Karpas-422 (cell line): Measurements from ENCODE around the gene DOCK11. TPM values are rescaled to one million over a fixed set of nuclear protein-coding genes. Genes with fewer than 3 reads are reported as not detected.
"Not testable (repeated sequence)": the region's sequence is repeated elsewhere in the genome, so short reads cannot be mapped to it uniquely, and the experiment has no call there.

Experiments used
- DNase-seq: peaks from one replicate; pipeline ENCODE4 v3.0.0-alpha.2; 2015
- H2AFZ ChIP-seq: fragments of 200-600 bp; sonication (generic); 2 replicates; pipeline ENCODE4 v1.6.1; 2014; ENCODE audit warnings: antibody characterized with exemption, low read length, mixed read lengths
- H3K27ac ChIP-seq: fragments of 200-600 bp; sonication (generic); 2 replicates; pipeline ENCODE4 v1.5.1; 2014; ENCODE audit warnings: mild to moderate bottlenecking, low read length, moderate library complexity
- H3K27me3 ChIP-seq: fragments of 200-600 bp; sonication (generic); 2 replicates; pipeline ENCODE4 v1.6.1; 2014; ENCODE audit warnings: low read length, mixed read lengths
- H3K36me3 ChIP-seq: fragments of 200-600 bp; sonication (generic); 2 replicates; pipeline ENCODE4 v1.6.1; 2014; ENCODE audit warnings: low read length, mixed read lengths; ENCODE audit not compliant: insufficient read depth
- H3K4me1 ChIP-seq: fragments of 200-600 bp; sonication (generic); 2 replicates; pipeline ENCODE4 v1.6.1; 2014; ENCODE audit warnings: mild to moderate bottlenecking, low read length, mixed read lengths
- H3K4me2 ChIP-seq: fragments of 200-600 bp; sonication (generic); 2 replicates; pipeline ENCODE4 v1.6.1; 2014; ENCODE audit warnings: low read length, low read depth, mild to moderate bottlenecking; ENCODE audit not compliant: poor library complexity, severe bottlenecking
- H3K4me3 ChIP-seq: fragments of 200-600 bp; sonication (generic); 2 replicates; pipeline ENCODE4 v1.5.1; 2014; ENCODE audit warnings: mild to moderate bottlenecking, antibody characterized with exemption, low read length, mixed read lengths
- H3K79me2 ChIP-seq: fragments of 200-600 bp; sonication (generic); 2 replicates; pipeline ENCODE4 v1.6.1; 2014; ENCODE audit warnings: mild to moderate bottlenecking, low read length, mixed read lengths
- H3K9ac ChIP-seq: fragments of 200-600 bp; sonication (generic); 2 replicates; pipeline ENCODE4 v1.6.0; 2014; ENCODE audit warnings: low read length
- H3K9me2 ChIP-seq: fragments of 200-600 bp; sonication (generic), shearing (Covaris generic); replicated peaks from 2 replicates; pipeline ENCODE4 v1.6.0; 2014; ENCODE audit warnings: mild to moderate bottlenecking, low read length, moderate library complexity; ENCODE audit not compliant: insufficient read depth
- H3K9me3 ChIP-seq: fragments of 300-700, 200-600 bp; sonication (generic); 2 replicates; pipeline ENCODE4 v1.6.1; 2014; ENCODE audit warnings: low read length, mixed read lengths
- H4K20me1 ChIP-seq: fragments of 200-600 bp; sonication (generic); 2 replicates; pipeline ENCODE4 v1.6.1; 2014; ENCODE audit warnings: mild to moderate bottlenecking, antibody characterized with exemption, low read length, low read depth; ENCODE audit not compliant: insufficient read depth
- total RNA-seq: library from RNA; depleted of rRNA; stranded (reverse); fragments of >200 nt; shearing (Covaris generic); gene quantifications from 2 replicates; pipeline ENCODE4 v1.2.3, GENCODE V29; 2014; ENCODE audit warnings: low replicate concordance

The DOCK11 gene
- total RNA-seq, 1 experiment from 2014 or later = 70.5 TPM

GRCh38 chrX:118716833-118717232 is 221.2 kb downstream of the DOCK11 start:
- H4K20me1 ChIP-seq, H3K9me2 ChIP-seq, H3K4me1 ChIP-seq, H3K9ac ChIP-seq, H3K27ac ChIP-seq, H3K79me2 ChIP-seq, H3K9me3 ChIP-seq, H3K4me3 ChIP-seq, H2AFZ ChIP-seq, H3K36me3 ChIP-seq, H3K27me3 ChIP-seq, DNase-seq, H3K4me2 ChIP-seq: not testable (repeated sequence)

- DNase-seq = no peak
- Histone ChIP-seq H3K36me3 (no peaks in the 10 kb centered on the region), H4K20me1 (no peaks in the 10 kb centered on the region), H3K27me3 (no peaks in the 10 kb centered on the region), H3K9me2 (no peaks in the 10 kb centered on the region), H3K4me3 (no peak overlapping the region), H3K9me3 (no peaks in the 10 kb centered on the region), H3K4me2 (no peak overlapping the region), H3K4me1 (peaks cover 9% of the 10 kb centered on the region), H3K9ac (no peak overlapping the region), H3K27ac (no peak overlapping the region), H3K79me2 (no peaks in the 10 kb centered on the region), H2AFZ (no peak overlapping the region)
These were observed 222.2 kb downstream of the DOCK11 start for GRCh38 chrX:118717678-118718391.

- Histone ChIP-seq H3K9me2 (no peaks in the 10 kb centered on the region), H3K36me3 (no peaks in the 10 kb centered on the region), H4K20me1 (no peaks in the 10 kb centered on the region), H3K4me3 (no peak overlapping the region), H2AFZ (no peak overlapping the region), H3K4me2 (no peak overlapping the region), H3K79me2 (no peaks in the 10 kb centered on the region), H3K4me1 (peaks cover 9% of the 10 kb centered on the region), H3K9ac (no peak overlapping the region), H3K9me3 (no peaks in the 10 kb centered on the region), H3K27me3 (no peaks in the 10 kb centered on the region), H3K27ac (no peak overlapping the region)
- DNase-seq = no peak
These were observed 223.1 kb downstream of the DOCK11 start for GRCh38 chrX:118718737-118719136.

GRCh38 chrX:118720058-118720707 is 224.6 kb downstream of the DOCK11 start:
- Histone ChIP-seq H2AFZ (no peak overlapping the region), H3K4me1 (peaks cover 9% of the 10 kb centered on the region), H3K9ac (no peak overlapping the region), H4K20me1 (no peaks in the 10 kb centered on the region), H3K79me2 (no peaks in the 10 kb centered on the region), H3K9me3 (no peaks in the 10 kb centered on the region), H3K27ac (no peak overlapping the region), H3K36me3 (no peaks in the 10 kb centered on the region), H3K9me2 (no peaks in the 10 kb centered on the region), H3K4me3 (no peak overlapping the region), H3K27me3 (no peaks in the 10 kb centered on the region), H3K4me2 (no peak overlapping the region)
- DNase-seq = no peak

GRCh38 chrX:118723376-118723775 is 227.8 kb downstream of the DOCK11 start:
- no peaks in the 10 kb centered on the region for H3K27me3 ChIP-seq
- no peak overlapping the region for H2AFZ ChIP-seq
- DNase-seq = no peak
- H3K4me2 ChIP-seq = no peak overlapping the region
- no peaks in the 10 kb centered on the region for H3K36me3 ChIP-seq
- no peaks in the 10 kb centered on the region for H3K9me3 ChIP-seq
- H3K9me2 ChIP-seq = no peaks in the 10 kb centered on the region
- H3K9ac ChIP-seq = no peak overlapping the region
- no peaks in the 10 kb centered on the region for H4K20me1 ChIP-seq
- H3K4me1 ChIP-seq = peaks cover 16% of the 10 kb centered on the region
- no peak overlapping the region for H3K27ac ChIP-seq
- H3K4me3 ChIP-seq = no peak overlapping the region
- H3K79me2 ChIP-seq = no peaks in the 10 kb centered on the region

- DNase-seq = no peak
- H3K4me1 ChIP-seq = peaks cover 9% of the 10 kb centered on the region
- no peak overlapping the region for H3K4me3 ChIP-seq
- H3K4me2 ChIP-seq = no peak overlapping the region
- H2AFZ ChIP-seq = no peak overlapping the region
- H3K27ac ChIP-seq = no peak overlapping the region
- H3K27me3 ChIP-seq = no peaks in the 10 kb centered on the region
- no peaks in the 10 kb centered on the region for H3K9me3 ChIP-seq
- H3K9ac ChIP-seq = no peak overlapping the region
- no peaks in the 10 kb centered on the region for H3K36me3 ChIP-seq
- no peaks in the 10 kb centered on the region for H3K9me2 ChIP-seq
- H4K20me1 ChIP-seq = no peaks in the 10 kb centered on the region
- H3K79me2 ChIP-seq = no peaks in the 10 kb centered on the region
These were observed 228.8 kb downstream of the DOCK11 start for GRCh38 chrX:118724365-118724764.

GRCh38 chrX:118724775-118725174 is 229.2 kb downstream of the DOCK11 start:
- no peak overlapping the region for H3K4me3 ChIP-seq
- no peaks in the 10 kb centered on the region for H3K27me3 ChIP-seq
- no peaks in the 10 kb centered on the region for H3K79me2 ChIP-seq
- H3K9me2 ChIP-seq = no peaks in the 10 kb centered on the region
- H3K27ac ChIP-seq = no peak overlapping the region
- no peaks in the 10 kb centered on the region for H4K20me1 ChIP-seq
- H3K4me1 ChIP-seq = peaks cover 7% of the 10 kb centered on the region
- no peak overlapping the region for H3K4me2 ChIP-seq
- DNase-seq = no peak
- no peak overlapping the region for H2AFZ ChIP-seq
- no peaks in the 10 kb centered on the region for H3K36me3 ChIP-seq
- H3K9ac ChIP-seq = no peak overlapping the region
- no peaks in the 10 kb centered on the region for H3K9me3 ChIP-seq

- Histone ChIP-seq H3K4me3 (peak overlapping the region; percentile 68; the same call in 1 of the 2 replicates), H3K4me2 (peak overlapping the region; percentile 84), H3K9ac (0 out of 2 replicates have a peak overlapping the region, but pooled peaks have one; percentile 62), H3K9me3 (no peaks in the 10 kb centered on the region), H3K79me2 (no peaks in the 10 kb centered on the region), H3K4me1 (peaks cover 7% of the 10 kb centered on the region), H3K27ac (no peak overlapping the region), H3K9me2 (no peaks in the 10 kb centered on the region), H2AFZ (no peak overlapping the region), H3K36me3 (no peaks in the 10 kb centered on the region), H4K20me1 (no peaks in the 10 kb centered on the region), H3K27me3 (no peaks in the 10 kb centered on the region)
- no peak for DNase-seq
These were observed 230.8 kb downstream of the DOCK11 start for GRCh38 chrX:118726396-118726795.
